Measurements from ENCODE around the gene LRRIQ1.

Gene LRRIQ1

DNA sequence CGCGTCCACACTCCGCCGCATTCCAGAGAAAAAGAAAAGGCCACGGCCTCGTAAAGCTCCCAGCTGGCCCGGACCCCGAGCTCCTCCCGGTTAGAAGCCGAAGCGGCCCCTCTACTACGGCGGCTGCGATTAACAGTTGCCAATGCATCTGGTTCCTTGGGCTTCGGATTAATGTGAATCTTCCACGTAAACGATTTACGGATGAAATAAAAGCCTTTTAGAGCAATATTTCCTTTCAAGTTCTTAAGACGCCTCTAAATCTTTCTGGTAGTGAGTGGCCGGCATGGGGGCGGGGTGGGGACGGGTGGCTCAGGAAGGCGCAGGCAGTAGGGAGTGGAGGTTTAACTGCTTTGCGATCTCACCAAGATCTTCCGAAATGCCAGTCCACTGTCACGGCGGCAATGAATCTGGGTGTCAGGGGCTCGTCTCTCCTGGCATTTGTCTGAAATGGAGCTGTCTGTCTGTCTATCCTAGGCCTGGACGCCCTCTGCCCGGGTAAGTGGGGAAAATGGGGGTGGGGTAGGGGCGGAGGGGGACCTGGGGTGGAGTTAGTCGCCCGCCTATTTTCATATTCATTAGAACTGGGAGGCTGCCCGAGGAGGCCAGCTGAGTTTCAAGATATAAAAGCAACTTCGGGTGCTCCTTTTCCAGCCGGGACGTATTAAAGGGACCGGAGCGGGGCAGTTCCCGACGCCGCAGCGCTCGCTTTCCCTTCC, 243.5 kb downstream of the LRRIQ1 start:
- 0 out of 2 replicates have a peak, but pooled peaks cover 1% of the 10 kb centered on the region for H3K27me3 ChIP-seq (replicated peaks; ENCODE audit: control insufficient read depth, insufficient read depth, low read length)
- no peak for DNase-seq (ENCODE audit: extremely low read depth, insufficient read length)
- TF ChIP-seq, protein P1, sequence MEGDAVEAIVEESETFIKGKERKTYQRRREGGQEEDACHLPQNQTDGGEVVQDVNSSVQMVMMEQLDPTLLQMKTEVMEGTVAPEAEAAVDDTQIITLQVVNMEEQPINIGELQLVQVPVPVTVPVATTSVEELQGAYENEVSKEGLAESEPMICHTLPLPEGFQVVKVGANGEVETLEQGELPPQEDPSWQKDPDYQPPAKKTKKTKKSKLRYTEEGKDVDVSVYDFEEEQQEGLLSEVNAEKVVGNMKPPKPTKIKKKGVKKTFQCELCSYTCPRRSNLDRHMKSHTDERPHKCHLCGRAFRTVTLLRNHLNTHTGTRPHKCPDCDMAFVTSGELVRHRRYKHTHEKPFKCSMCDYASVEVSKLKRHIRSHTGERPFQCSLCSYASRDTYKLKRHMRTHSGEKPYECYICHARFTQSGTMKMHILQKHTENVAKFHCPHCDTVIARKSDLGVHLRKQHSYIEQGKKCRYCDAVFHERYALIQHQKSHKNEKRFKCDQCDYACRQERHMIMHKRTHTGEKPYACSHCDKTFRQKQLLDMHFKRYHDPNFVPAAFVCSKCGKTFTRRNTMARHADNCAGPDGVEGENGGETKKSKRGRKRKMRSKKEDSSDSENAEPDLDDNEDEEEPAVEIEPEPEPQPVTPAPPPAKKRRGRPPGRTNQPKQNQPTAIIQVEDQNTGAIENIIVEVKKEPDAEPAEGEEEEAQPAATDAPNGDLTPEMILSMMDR (IDR thresholded peaks at IDR 0.05; ENCODE audit: insufficient read depth, low read length, poor library complexity, severe bottlenecking), result no peak
- no peaks in the 10 kb centered on the region for H3K36me3 ChIP-seq (ENCODE audit: control insufficient read depth, insufficient read depth, low read length)
- no peak overlapping the region for H3K4me3 ChIP-seq (replicated peaks; ENCODE audit: low read depth, low read length)

- 0 out of 2 replicates have a peak, but pooled peaks cover 1% of the 10 kb centered on the region for H3K27me3 ChIP-seq (replicated peaks; ENCODE audit: control insufficient read depth, insufficient read depth, low read length)
- no peak within 1 kb of the TSS for H3K4me3 ChIP-seq (replicated peaks; ENCODE audit: low read depth, low read length)
- DNase-seq (ENCODE audit: extremely low read depth, insufficient read length), result no peak
- H3K36me3 ChIP-seq (ENCODE audit: control insufficient read depth, insufficient read depth, low read length), result no peaks in the 10 kb centered on the region
- TF ChIP-seq, protein P1 (IDR thresholded peaks at IDR 0.05; ENCODE audit: insufficient read depth, low read length, poor library complexity, severe bottlenecking), result no peak
Measured at GRCh38 chr12:85280165-85280983, 244.2 kb downstream of the LRRIQ1 start, which contains the start of gene ALX1. TSS of gene ALX1 (plus strand) at chr12:85280220. CDS start at chr12:85280262, 42 bp downstream.

- TF ChIP-seq, protein P1 (IDR thresholded peaks at IDR 0.05; ENCODE audit: insufficient read depth, low read length, poor library complexity, severe bottlenecking), result no peak
- H3K4me3 ChIP-seq (replicated peaks; ENCODE audit: low read depth, low read length), result no peak overlapping the region
- no peak for DNase-seq (ENCODE audit: extremely low read depth, insufficient read length)
- H3K27me3 ChIP-seq (replicated peaks; ENCODE audit: control insufficient read depth, insufficient read depth, low read length), result 0 out of 2 replicates have a peak, but pooled peaks cover 1% of the 10 kb centered on the region
- H3K36me3 ChIP-seq (ENCODE audit: control insufficient read depth, insufficient read depth, low read length), result no peaks in the 10 kb centered on the region
Measured at GRCh38 chr12:85280984-85281630, 245.0 kb downstream of the LRRIQ1 start.

- Histone ChIP-seq H3K27me3 (replicated peaks; ENCODE audit: control insufficient read depth, insufficient read depth, low read length) (0 out of 2 replicates have a peak, but pooled peaks cover 1% of the 10 kb centered on the region), H3K4me3 (replicated peaks; ENCODE audit: low read depth, low read length) (no peak overlapping the region), H3K36me3 (ENCODE audit: control insufficient read depth, insufficient read depth, low read length) (no peaks in the 10 kb centered on the region)
- TF ChIP-seq, protein P1 (IDR thresholded peaks at IDR 0.05; ENCODE audit: insufficient read depth, low read length, poor library complexity, severe bottlenecking), result no peak
- DNase-seq (ENCODE audit: extremely low read depth, insufficient read length), result no peak
Measured at GRCh38 chr12:85281636-85282312, 245.6 kb downstream of the LRRIQ1 start.

GRCh38 chr12:85283560-85283959, 247.4 kb downstream of the LRRIQ1 start:
- no peaks in the 10 kb centered on the region for H3K36me3 ChIP-seq (ENCODE audit: control insufficient read depth, insufficient read depth, low read length)
- DNase-seq (ENCODE audit: extremely low read depth, insufficient read length), result no peak
- H3K4me3 ChIP-seq (replicated peaks; ENCODE audit: low read depth, low read length), result no peak overlapping the region
- TF ChIP-seq, protein P1 (IDR thresholded peaks at IDR 0.05; ENCODE audit: insufficient read depth, low read length, poor library complexity, severe bottlenecking), result no peak
- H3K27me3 ChIP-seq (replicated peaks; ENCODE audit: control insufficient read depth, insufficient read depth, low read length), result 0 out of 2 replicates have a peak, but pooled peaks cover 1% of the 10 kb centered on the region
